H1 (cell line): ENCODE measurements around the gene CNST. TPM values are rescaled to one million over a fixed set of nuclear protein-coding genes. Genes with fewer than 3 reads are reported as not detected.

Experiments used
- SUZ12 ChIP-seq: fragments of 200-600 bp; sonication (generic); IDR thresholded peaks from 2 replicates; pipeline ENCODE4 v1.6.1; 2012; ENCODE audit warnings: mild to moderate bottlenecking, inconsistent platforms, low read length, moderate library complexity, mixed read lengths
- polyA plus RNA-seq, 7 experiments: library from polyadenylated mRNA; depleted of rRNA in 3 of 7; stranded (reverse) in 5 of 7; unstranded in 2 of 7; fragments of >200 nt in 5 of 7; fragments of 200-250 nt in 2 of 7; gene quantifications; 1 replicate in 5 of 7; 2 replicates in 1 of 7; 4 replicates in 1 of 7; pipeline versions ENCODE4 v1.2.1 to v1.2.3, GENCODE V29; 2011 to 2013; ENCODE audit warnings: missing spikeins in 2 of 7, mixed read lengths in 2 of 7
- total RNA-seq: library from RNA; stranded (reverse); fragmentation: NEBNext Ultra II Directional; extraction: Animal tissue kit (Norgen Biotek cat#: 25700); gene quantifications from 2 replicates; pipeline ENCODE4 v1.2.1, GENCODE V29; 2021
- TF ChIP-seq, protein P1 (sequence below): IDR thresholded peaks from 2 replicates; pipeline ENCODE4 v1.6.1; 2012; ENCODE audit warnings: inconsistent platforms

CNST gene
- total and polyA plus RNA-seq, 2 of the 8 experiments (the other 6 are each of a cell fraction or from before 2014, with no cell fraction given): 5.3 to 21.3 TPM

GRCh38 chr1:246695136-246695535 is 128.9 kb downstream of the CNST start (continued):
- TF ChIP-seq, protein P1, sequence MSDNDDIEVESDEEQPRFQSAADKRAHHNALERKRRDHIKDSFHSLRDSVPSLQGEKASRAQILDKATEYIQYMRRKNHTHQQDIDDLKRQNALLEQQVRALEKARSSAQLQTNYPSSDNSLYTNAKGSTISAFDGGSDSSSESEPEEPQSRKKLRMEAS: no peak
- no peak for TF ChIP-seq SUZ12
